Left cardiac atrium (tissue), 4 donors: ENCODE results near the gene GPR108. TPM values are rescaled to one million over a fixed set of nuclear protein-coding genes. Genes with fewer than 3 reads are reported as not detected.

Source experiments
- ATAC-seq, 2 donors: fragments of 200-7000 bp; cut with Tn5 transposase; one replicate each; pipeline ENCODE4 v1.9.1; 2020; ENCODE audit warnings: mild to moderate bottlenecking in 2 of 2, moderate library complexity in 2 of 2
- DNase-seq: peaks from one replicate; pipeline ENCODE4 v3.0.0-alpha.2; 2020
- intact Hi-C, 2 donors: fragments of 100-400 bp; cut with DNase I; formaldehyde crosslinking; loops; one replicate each; pipeline versions ENCODE4 v1.14.1 to v1.15.1; 2022 to 2023
- total RNA-seq, 2 donors: library from RNA; stranded (reverse); fragmentation: NEBNext Ultra II Directional; extraction: Animal tissue kit (Norgen Biotek cat#: 25700); gene quantifications; one replicate each; pipeline ENCODE4 v1.2.1, GENCODE V29; 2021
- donor health status: DM: no; HTN: yes; CAD: no.
- donor health status: DM: no; HTN: yes; CAD: no; lungs with severe emphysema.
- donor health status: DM: yes; HTN: yes; CAD: no.
- donor health status: Dilated cardiomyopathy.

GPR108 gene
- total RNA-seq, 2 donors from 2014 or later, result 25.7 to 35.4 TPM

- DNase-seq, result peak; percentile 82
- ATAC-seq, result peak in 1 of 2 donors; percentile 0
- intact Hi-C loops, result loop anchor here in 1 of 2 donors (5.0 kb wide), 1 partner anchor 122 kb away; no protein-coding TSS in a partner anchor
Measured at GRCh38 chr19:6740589-6741343, 3.4 kb upstream of the GPR108 start.

- intact Hi-C loops, result loop anchor here in 1 of 2 donors (5.0 kb wide), 3 partner anchors 122 to 368 kb away; partner anchors contain the start of gene ALKBH7
- peak; percentile 63 for DNase-seq
- ATAC-seq, result peak in 1 of 2 donors; percentile 0
Measured at GRCh38 chr19:6739883-6740588, 2.7 kb upstream of the GPR108 start.

GRCh38 chr19:6739390-6739882 is 2.1 kb upstream of the GPR108 start, which contains the start of gene TRIP10:
Gene TRIP10, plus strand, starts transcription at chr19:6739680. Its CDS starts 82 bp downstream, at chr19:6739762.
- ATAC-seq (peak; percentile 30 to 44), DNase-seq (peak; percentile 90)
- intact Hi-C loops, result loop anchor here in 1 of 2 donors (5.0 kb wide), 2 partner anchors 222 to 367 kb away; partner anchors contain the start of gene ALKBH7

GRCh38 chr19:6738787-6739389 is 1.5 kb upstream of the GPR108 start:
- intact Hi-C loops, result loop anchor here in 1 of 2 donors (5.0 kb wide), 2 partner anchors 222 to 367 kb away; partner anchors contain the start of gene ALKBH7
- peak; percentile 68 for DNase-seq
- no peak for ATAC-seq

- intact Hi-C loops, result loop anchor here in 1 of 2 donors (5.0 kb wide), 2 partner anchors 221 to 366 kb away; partner anchors contain the start of gene ALKBH7
- ATAC-seq, result peak; percentile 17 to 35
Measured at GRCh38 chr19:6737873-6738786, 750 bp upstream of the GPR108 start.

GRCh38 chr19:6736917-6737283 is 480 bp downstream of the GPR108 start:
- no peak for ATAC-seq
- no peak for DNase-seq
- intact Hi-C loops, result loop anchor here in 1 of 2 donors (5.0 kb wide), 2 partner anchors 220 to 365 kb away; partner anchors contain the start of gene ALKBH7

More at GRCh38 chr19:6737873-6738786, 750 bp upstream of the GPR108 start:
- DNase-seq, result peak; percentile 95

GRCh38 chr19:6736169-6736916 is 1.0 kb downstream of the GPR108 start:
- DNase-seq, result peak; percentile 83
- peak; percentile 7 to 20 for ATAC-seq
- intact Hi-C loops, result loop anchor here in 1 of 2 donors (5.0 kb wide), 2 partner anchors 219 to 364 kb away; partner anchors contain the start of gene ALKBH7

GRCh38 chr19:6735181-6735911 is 2.0 kb downstream of the GPR108 start:
- DNase-seq, result no peak
- ATAC-seq, result no peak
- intact Hi-C loops, result loop anchor here in 1 of 2 donors (5.0 kb wide), 2 partner anchors 218 to 363 kb away; partner anchors contain the start of gene ALKBH7

- intact Hi-C loops, result no loop called here
- ATAC-seq, result no peak
Measured at GRCh38 chr19:6734096-6734696, 3.2 kb downstream of the GPR108 start.

GRCh38 chr19:6733338-6734095 is 3.9 kb downstream of the GPR108 start:
- ATAC-seq (no peak), DNase-seq (no peak)
- intact Hi-C loops, result no loop called here

More at GRCh38 chr19:6734096-6734696, 3.2 kb downstream of the GPR108 start:
- DNase-seq, result no peak

- DNase-seq, result no peak
- no peak for ATAC-seq
- intact Hi-C loops, result no loop called here
Measured at GRCh38 chr19:6732803-6733337, 4.5 kb downstream of the GPR108 start.

- no peak for ATAC-seq
- intact Hi-C loops, result no loop called here
- no peak for DNase-seq
Measured at GRCh38 chr19:6731822-6732221, 5.6 kb downstream of the GPR108 start.

GRCh38 chr19:6730941-6731670 is 6.3 kb downstream of the GPR108 start:
- ATAC-seq, result peak in 1 of 2 donors; percentile 14
- DNase-seq, result no peak
- intact Hi-C loops, result no loop called here

GRCh38 chr19:6730153-6730804 is 7.1 kb downstream of the GPR108 start:
- ATAC-seq (peak; percentile 66 to 94), DNase-seq (peak; percentile 83)
- intact Hi-C loops, result no loop called here
